OCI-LY7 (cell line): ENCODE results near the gene DNAH8. TPM values are rescaled to one million over a fixed set of nuclear protein-coding genes. Genes with fewer than 3 reads are reported as not detected.

Source experiments
- BruUV-seq: library from RNA; stranded (reverse); fragments of 400-500 nt; replicated peaks from 2 replicates; lab custom pipeline; 2021; lab: Mats Ljungman, UMichigan
- CTCF ChIA-PET: fragments of 300-600 bp; sonication (Branson Sonifier 250); formaldehyde crosslinking; loops from one replicate; lab custom pipeline; 2022; ENCODE audit warnings: antibody characterized with exemption; ENCODE audit not compliant: unreplicated experiment; lab: Charles Lee
- POLR2A ChIA-PET: fragments of 300-600 bp; sonication (Branson Sonifier 250); formaldehyde crosslinking; loops from one replicate; lab custom pipeline; 2022; ENCODE audit warnings: antibody characterized with exemption; lab: Charles Lee
- DNase-seq: peaks from one replicate; pipeline ENCODE4 v3.0.0-alpha.2; 2015; ENCODE audit warnings: low spot score
- H2AFZ ChIP-seq: fragments of 200-600 bp; sonication (generic), shearing (Covaris generic); 2 replicates; pipeline ENCODE4 v1.6.1; 2014; ENCODE audit warnings: mild to moderate bottlenecking, antibody characterized with exemption, low read length, moderate library complexity
- H3K27ac ChIP-seq: fragments of 200-600 bp; sonication (generic); 2 replicates; pipeline ENCODE4 v1.5.1; 2014; ENCODE audit warnings: mixed run types, low read depth, mild to moderate bottlenecking, moderate library complexity, low read length, inconsistent platforms; ENCODE audit not compliant: poor library complexity, severe bottlenecking
- H3K36me3 ChIP-seq: fragments of 200-600 bp; sonication (generic); 2 replicates; pipeline ENCODE4 v1.6.1; 2014; ENCODE audit warnings: mild to moderate bottlenecking, antibody characterized with exemption, low read length, moderate library complexity, mixed read lengths; ENCODE audit not compliant: insufficient read depth
- H3K4me1 ChIP-seq: fragments of 200-600 bp; sonication (generic); 2 replicates; pipeline ENCODE4 v1.5.1; 2014; ENCODE audit warnings: mild to moderate bottlenecking, low read length; ENCODE audit not compliant: insufficient read depth, poor library complexity, severe bottlenecking
- H3K4me2 ChIP-seq: fragments of 200-600 bp; sonication (generic); 2 replicates; pipeline ENCODE4 v1.6.1; 2014; ENCODE audit warnings: mild to moderate bottlenecking, low read length
- H3K4me3 ChIP-seq: fragments of 200-600 bp; sonication (generic); 2 replicates; pipeline ENCODE4 v1.5.1; 2014; ENCODE audit warnings: mild to moderate bottlenecking, low read depth, low read length; ENCODE audit not compliant: poor library complexity, severe bottlenecking
- H3K79me2 ChIP-seq: fragments of 200-600 bp; sonication (generic); 2 replicates; pipeline ENCODE4 v1.6.1; 2016; ENCODE audit warnings: low read depth, mild to moderate bottlenecking, low read length, moderate library complexity, mixed read lengths; ENCODE audit not compliant: insufficient read depth
- H3K9me2 ChIP-seq: fragments of 200-600 bp; sonication (generic); 2 replicates; pipeline ENCODE4 v1.6.1; 2016; ENCODE audit warnings: mild to moderate bottlenecking, low read length, mixed read lengths; ENCODE audit not compliant: insufficient read depth
- H3K9me3 ChIP-seq: fragments of 200-600 bp; sonication (generic); 2 replicates; pipeline ENCODE4 v1.6.1; 2014; ENCODE audit warnings: mild to moderate bottlenecking, mixed run types, low read length, mixed read lengths
- H4K20me1 ChIP-seq: fragments of 200-600 bp; sonication (generic); 2 replicates; pipeline ENCODE4 v1.6.1; 2014; ENCODE audit warnings: mild to moderate bottlenecking, antibody characterized with exemption, low read length, moderate library complexity, mixed read lengths; ENCODE audit not compliant: insufficient read depth
- CTCF ChIP-seq: fragments of 200-600 bp; sonication (generic); conservative IDR thresholded peaks from 2 replicates; pipeline ENCODE4 v1.5.1; 2014; ENCODE audit warnings: mild to moderate bottlenecking, antibody characterized with exemption, low read length, moderate library complexity, mixed read lengths
- EZH2phosphoT487 ChIP-seq: fragments of 200-600 bp; sonication (generic); IDR thresholded peaks from 2 replicates; pipeline ENCODE4 v1.6.1; 2018; ENCODE audit warnings: low read depth, borderline replicate concordance, mild to moderate bottlenecking, mixed run types, antibody characterized with exemption, low read length, moderate library complexity, mixed read lengths
- intact Hi-C: fragments of 100-400 bp; cut with micrococcal nuclease; formaldehyde crosslinking; loops from one replicate; pipeline ENCODE4 v1.10.0; 2022; ENCODE audit not compliant: unreplicated experiment
- total RNA-seq, 2 experiments: library from RNA; depleted of rRNA in 1 of 2; stranded (reverse); fragments of >200 nt in 1 of 2; shearing (Covaris generic) in 1 of 2; gene quantifications; 2 replicates each; pipeline ENCODE4 v1.2.3, GENCODE V29; 2014 to 2022

The DNAH8 gene
- total RNA-seq, 2 experiments from 2014 or later, result not detected

- no peak for DNase-seq
- TF ChIP-seq CTCF (no peak), EZH2phosphoT487 (no peak)
- Histone ChIP-seq H3K27ac (no peak overlapping the region), H4K20me1 (no peaks in the 10 kb centered on the region), H3K4me1 (peaks cover under 1% of the 10 kb centered on the region), H3K9me3 (no peaks in the 10 kb centered on the region), H3K36me3 (no peaks in the 10 kb centered on the region), H3K79me2 (no peaks in the 10 kb centered on the region), H2AFZ (no peak overlapping the region), H3K4me2 (no peak overlapping the region), H3K4me3 (no peak overlapping the region), H3K9me2 (no peaks in the 10 kb centered on the region)
- BruUV-seq, result no TSS peak
- ChIA-PET POLR2A (no interaction called here), CTCF (no interaction called here)
- intact Hi-C loops, result no loop called here
These were observed 6.6 kb upstream of the DNAH8 start for GRCh38 chr6:38708496-38708895.

GRCh38 chr6:38713812-38714211 lies 1.3 kb upstream of the DNAH8 start:
- H3K4me2 ChIP-seq, result no peak overlapping the region
- H3K4me1 ChIP-seq, result no peaks in the 10 kb centered on the region
- TF ChIP-seq CTCF (no peak), EZH2phosphoT487 (no peak)
- DNase-seq, result no peak
- no peaks in the 10 kb centered on the region for H3K9me3 ChIP-seq
- POLR2A ChIA-PET, result interaction anchor here (0.6 kb wide), 2 partner anchors 13 to 1135 kb away, joined by 3 to 6 read pairs; no protein-coding TSS in a partner anchor
- H4K20me1 ChIP-seq, result no peaks in the 10 kb centered on the region
- CTCF ChIA-PET, result no interaction called here
- H3K36me3 ChIP-seq, result no peaks in the 10 kb centered on the region
- no peaks in the 10 kb centered on the region for H3K9me2 ChIP-seq
- intact Hi-C loops, result no loop called here
- no TSS peak for BruUV-seq
- H3K79me2 ChIP-seq, result no peaks in the 10 kb centered on the region
- no peak overlapping the region for H3K4me3 ChIP-seq
- no peak overlapping the region for H3K27ac ChIP-seq
- no peak overlapping the region for H2AFZ ChIP-seq

- Histone ChIP-seq H3K36me3 (no peaks in the 10 kb centered on the region), H3K9me2 (no peaks in the 10 kb centered on the region), H2AFZ (no peak overlapping the region), H4K20me1 (no peaks in the 10 kb centered on the region), H3K4me1 (no peaks in the 10 kb centered on the region), H3K79me2 (no peaks in the 10 kb centered on the region), H3K9me3 (no peaks in the 10 kb centered on the region), H3K4me3 (no peak overlapping the region), H3K27ac (no peak overlapping the region), H3K4me2 (no peak overlapping the region)
- POLR2A ChIA-PET, result interaction anchor here (0.6 kb wide), 1 partner anchor 12 kb away, joined by 6 read pairs; no protein-coding TSS in a partner anchor
- TF ChIP-seq EZH2phosphoT487 (no peak), CTCF (no peak)
- intact Hi-C loops, result no loop called here
- no peak for DNase-seq
- CTCF ChIA-PET, result no interaction called here
- no TSS peak for BruUV-seq
These were observed 684 bp upstream of the DNAH8 start for GRCh38 chr6:38714239-38715015.
